Liver (tissue), 9 donors: ENCODE data around the gene TRAPPC10. TPM values are rescaled to one million over a fixed set of nuclear protein-coding genes. Genes with fewer than 3 reads are reported as not detected.

Experiments used
- DNase-seq: peaks from one replicate; pipeline ENCODE4 v3.0.0-alpha.2; 2017; ENCODE audit warnings: low spot score
- H3K27ac ChIP-seq, 2 donors: one replicate each; pipeline ENCODE4 v1.7.0; 2013; ENCODE audit warnings: inconsistent platforms in 2 of 2, low read length in 2 of 2, control low read depth in 1 of 2, low read depth in 1 of 2, mild to moderate bottlenecking in 1 of 2
- H3K27me3 ChIP-seq, 4 donors: one replicate each; pipeline versions ENCODE4 v1.6.1 to v1.7.0; 2013; ENCODE audit warnings: low read length in 3 of 4, inconsistent platforms in 1 of 4, mild to moderate bottlenecking in 1 of 4, moderate library complexity in 1 of 4; ENCODE audit not compliant: control insufficient read depth in 4 of 4, insufficient read depth in 4 of 4
- H3K36me3 ChIP-seq, 4 donors: one replicate each; pipeline versions ENCODE4 v1.6.1 to v1.7.0; 2013; ENCODE audit warnings: low read length in 3 of 4, mild to moderate bottlenecking in 3 of 4, low read depth in 1 of 4, moderate library complexity in 1 of 4; ENCODE audit not compliant: control insufficient read depth in 4 of 4, insufficient read depth in 3 of 4
- H3K4me1 ChIP-seq, 4 donors: one replicate each; pipeline versions ENCODE4 v1.6.1 to v1.7.0; 2013; ENCODE audit warnings: low read length in 3 of 4, mild to moderate bottlenecking in 3 of 4, moderate library complexity in 1 of 4; ENCODE audit not compliant: control insufficient read depth in 4 of 4, insufficient read depth in 4 of 4
- H3K4me3 ChIP-seq, 3 donors: one replicate each; pipeline versions ENCODE4 v1.6.1 to v1.7.0; 2013; ENCODE audit warnings: low read length in 3 of 3, control low read depth in 1 of 3, low read depth in 1 of 3, mild to moderate bottlenecking in 1 of 3
- H3K9ac ChIP-seq, 2 donors: one replicate each; pipeline ENCODE4 v1.7.0; 2013; ENCODE audit warnings: low read length in 2 of 2, mild to moderate bottlenecking in 2 of 2, moderate library complexity in 2 of 2, control low read depth in 1 of 2, low read depth in 1 of 2
- H3K9me3 ChIP-seq, 4 donors: one replicate each; pipeline versions ENCODE4 v1.6.1 to v1.7.0; 2013; ENCODE audit warnings: low read length in 3 of 4; ENCODE audit not compliant: control insufficient read depth in 4 of 4
- ATF3 ChIP-seq: IDR thresholded peaks from 2 replicates; pipeline ENCODE4 v1.6.1; 2016; ENCODE audit warnings: antibody characterized with exemption
- CTCF ChIP-seq: fragments of 150-350 bp; IDR thresholded peaks from 2 replicates; pipeline ENCODE4 v1.5.1; 2017; ENCODE audit warnings: improper control_type of control experiment, low read depth, low read length; ENCODE audit not compliant: missing input control
- EGR1 ChIP-seq, 2 donors: IDR thresholded peaks; 2 replicates each; pipeline ENCODE4 v1.6.1; 2016 to 2018; ENCODE audit warnings: antibody characterized with exemption in 2 of 2, low read depth in 2 of 2
- FOXA2 ChIP-seq: IDR thresholded peaks from 2 replicates; pipeline ENCODE4 v1.6.1; 2016; ENCODE audit warnings: antibody characterized with exemption
- GABPA ChIP-seq, 2 donors: IDR thresholded peaks in 1 of 2; conservative IDR thresholded peaks in 1 of 2; 2 replicates each; pipeline ENCODE4 v1.6.1; 2016; ENCODE audit warnings: antibody characterized with exemption in 2 of 2, mild to moderate bottlenecking in 1 of 2, moderate library complexity in 1 of 2
- HNF4A ChIP-seq, 2 donors: conservative IDR thresholded peaks; 2 replicates each; pipeline ENCODE4 v1.6.1; 2016; ENCODE audit warnings: antibody characterized with exemption in 2 of 2, mild to moderate bottlenecking in 2 of 2
- HNF4G ChIP-seq: IDR thresholded peaks from 2 replicates; pipeline ENCODE4 v1.6.1; 2016; ENCODE audit warnings: antibody characterized with exemption
- JUND ChIP-seq, 2 donors: IDR thresholded peaks; 2 replicates each; pipeline ENCODE4 v1.6.1; 2016; ENCODE audit warnings: antibody characterized with exemption in 2 of 2
- MAX ChIP-seq: IDR thresholded peaks from 2 replicates; pipeline ENCODE4 v1.6.1; 2016; ENCODE audit warnings: antibody characterized with exemption
- NR2F2 ChIP-seq: IDR thresholded peaks from 2 replicates; pipeline ENCODE4 v1.6.1; 2016; ENCODE audit warnings: antibody characterized with exemption
- RAD21 ChIP-seq, 2 donors: IDR thresholded peaks; 2 replicates each; pipeline ENCODE4 v1.6.1; 2016; ENCODE audit warnings: antibody characterized with exemption in 2 of 2, mild to moderate bottlenecking in 2 of 2
- REST ChIP-seq: IDR thresholded peaks from 2 replicates; pipeline ENCODE4 v1.6.1; 2016; ENCODE audit warnings: antibody characterized with exemption, mild to moderate bottlenecking
- RXRA ChIP-seq, 2 donors: IDR thresholded peaks; 2 replicates each; pipeline ENCODE4 v1.6.1; 2017 to 2018; ENCODE audit warnings: antibody characterized with exemption in 2 of 2, mild to moderate bottlenecking in 1 of 2
- SP1 ChIP-seq: IDR thresholded peaks from 2 replicates; pipeline ENCODE4 v1.6.1; 2018; ENCODE audit warnings: antibody characterized with exemption, mild to moderate bottlenecking
- TAF1 ChIP-seq: conservative IDR thresholded peaks from 2 replicates; pipeline ENCODE4 v1.6.1; 2016; ENCODE audit warnings: antibody characterized with exemption, mild to moderate bottlenecking
- YY1 ChIP-seq: IDR thresholded peaks from 2 replicates; pipeline ENCODE4 v1.6.1; 2016; ENCODE audit warnings: antibody characterized with exemption, mild to moderate bottlenecking
- ZBTB33 ChIP-seq: IDR thresholded peaks from 2 replicates; pipeline ENCODE4 v1.6.1; 2016; ENCODE audit warnings: antibody characterized with exemption
- WGBS: extraction: QIAGEN DNeasy Blood & Tissue Kit; methylation state at CpG from one replicate; pipeline ENCODE4 v1.1.7; 2013; 5-methylcytosine and 5-hydroxymethylcytosine counted together
- polyA plus RNA-seq, 2 donors: library from polyadenylated mRNA; stranded (reverse) in 1 of 2; unstranded in 1 of 2; fragments of 200-250 nt in 1 of 2; fragments of >200 nt in 1 of 2; fragmentation: Nextera tagmentation in 1 of 2; extraction: Ambion mirVana in 1 of 2; gene quantifications; one replicate each; pipeline versions ENCODE4 v1.2.1 to v1.2.3, GENCODE V29; 2013 to 2015
- total RNA-seq, 2 donors: library from RNA; depleted of rRNA; stranded (reverse); fragments of >200 nt; gene quantifications; one replicate each; pipeline ENCODE4 v1.2.3, GENCODE V29; 2014
- donor health status: healthy.
- donor health status: healthy.
- donor health status: healthy.
- donor health status: healthy.
- donor health status: healthy.

The TRAPPC10 gene
- total and polyA plus RNA-seq, 4 donors, result 4.9 to 24.9 (median 11.9) TPM

- no peaks in the 10 kb centered on the region for H3K9me3 ChIP-seq
- H3K36me3 ChIP-seq, result peaks cover 18 to 46% (median 31%) of the 10 kb centered on the region in 4 donors
- H3K27ac ChIP-seq, result peak overlapping the region; percentile 1 to 22
- WGBS, result 85% methylated on average over 24 of the region's 24 CpGs
- TF ChIP-seq ATF3 (no peak), MAX (no peak), RXRA (IDR thresholded peaks at IDR 0.05) (no peak), GABPA (IDR thresholded peaks at IDR 0.05 in 1 of 2, conservative IDR thresholded peaks at IDR 0.05 in 1 of 2) (no peak), TAF1 (no peak), ZBTB33 (no peak), HNF4G (no peak), FOXA2 (no peak), HNF4A (conservative IDR thresholded peaks at IDR 0.05) (no peak), JUND (IDR thresholded peaks at IDR 0.05) (no peak), SP1 (no peak), YY1 (no peak), RAD21 (IDR thresholded peaks at IDR 0.05) (no peak), EGR1 (IDR thresholded peaks at IDR 0.05; ENCODE audit: low read depth in 2 of 2) (no peak), REST (no peak)
- peaks cover 0 to 10% (median 0%) of the 10 kb centered on the region in 4 donors for H3K4me1 ChIP-seq
- no peaks in the 10 kb centered on the region for H3K27me3 ChIP-seq
- H3K9ac ChIP-seq, result no peak overlapping the region
- no peak for DNase-seq
- no peak overlapping the region for H3K4me3 ChIP-seq
Measured at GRCh38 chr21:44082648-44083440, 70.7 kb downstream of the TRAPPC10 start.

- 72% methylated on average over 16 of the region's 16 CpGs for WGBS
- Histone ChIP-seq H3K27ac (peak overlapping the region; percentile 34 to 56), H3K9me3 (no peaks in the 10 kb centered on the region), H3K9ac (peak overlapping the region in 1 of 2 donors; percentile 39), H3K4me3 (no peak overlapping the region), H3K27me3 (no peaks in the 10 kb centered on the region), H3K36me3 (peaks cover 16 to 45% (median 30%) of the 10 kb centered on the region in 4 donors), H3K4me1 (peaks cover 0 to 19% (median 3%) of the 10 kb centered on the region in 4 donors)
- no peak for TF ChIP-seq CTCF
- TF ChIP-seq NR2F2, result peak; percentile 11
- TF ChIP-seq JUND (IDR thresholded peaks at IDR 0.05), result no peak
- TF ChIP-seq SP1, result peak; percentile 18
- DNase-seq, result no peak
Measured at GRCh38 chr21:44083631-44084291, 71.7 kb downstream of the TRAPPC10 start.
